Amygdala (tissue), 56 donors: ENCODE measurements around the gene MIER3.
"Not testable (repeated sequence)": the region's sequence is repeated elsewhere in the genome, so short reads cannot be mapped to it uniquely, and the experiment has no call there.

Experiments used
- DNase-seq, 56 donors: peaks; one replicate each; lab custom pipeline; 2025; lab: John Stamatoyannopoulos, UW

MIER3 gene, protein sequence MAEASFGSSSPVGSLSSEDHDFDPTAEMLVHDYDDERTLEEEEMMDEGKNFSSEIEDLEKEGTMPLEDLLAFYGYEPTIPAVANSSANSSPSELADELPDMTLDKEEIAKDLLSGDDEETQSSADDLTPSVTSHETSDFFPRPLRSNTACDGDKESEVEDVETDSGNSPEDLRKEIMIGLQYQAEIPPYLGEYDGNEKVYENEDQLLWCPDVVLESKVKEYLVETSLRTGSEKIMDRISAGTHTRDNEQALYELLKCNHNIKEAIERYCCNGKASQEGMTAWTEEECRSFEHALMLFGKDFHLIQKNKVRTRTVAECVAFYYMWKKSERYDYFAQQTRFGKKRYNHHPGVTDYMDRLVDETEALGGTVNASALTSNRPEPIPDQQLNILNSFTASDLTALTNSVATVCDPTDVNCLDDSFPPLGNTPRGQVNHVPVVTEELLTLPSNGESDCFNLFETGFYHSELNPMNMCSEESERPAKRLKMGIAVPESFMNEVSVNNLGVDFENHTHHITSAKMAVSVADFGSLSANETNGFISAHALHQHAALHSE

DNA sequence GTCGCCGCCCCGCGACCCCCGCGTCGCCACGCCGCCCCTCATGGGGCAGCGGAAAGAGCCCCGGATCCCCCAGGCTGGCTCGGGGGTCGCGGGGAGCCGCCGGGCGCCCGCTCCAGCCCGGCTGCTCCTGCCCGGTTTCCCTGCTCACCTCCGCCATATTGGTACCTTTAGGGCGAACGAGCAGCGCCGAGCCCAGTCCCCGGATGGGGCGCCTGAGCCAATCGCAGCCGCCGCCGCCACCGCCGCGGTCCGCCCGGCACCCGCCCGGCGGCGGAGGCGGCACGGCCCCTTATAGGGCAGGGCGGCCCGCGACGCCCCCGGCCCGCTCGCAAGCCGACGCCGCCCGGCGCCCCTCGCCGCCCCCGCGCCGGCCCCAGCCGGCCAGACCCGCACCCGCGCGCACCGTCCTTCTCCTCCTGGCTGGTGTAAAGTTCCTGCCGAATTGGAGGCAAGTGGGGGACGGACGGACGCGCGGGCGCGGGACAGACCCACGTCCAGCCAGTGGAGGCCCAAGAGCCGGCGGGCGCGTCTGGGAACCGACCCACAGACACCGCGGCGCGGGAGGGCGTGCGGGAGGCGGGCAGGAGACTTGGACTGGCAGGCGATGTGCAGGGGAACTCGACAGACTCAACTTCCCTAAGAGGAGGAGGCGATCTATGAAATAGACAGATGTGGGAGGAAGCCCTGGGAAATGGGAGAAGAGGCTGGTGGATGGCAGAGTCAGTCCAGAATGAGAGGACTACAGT, at the start of gene MIER3:
Gene MIER3, minus strand, starts transcription at position 178 of the 746 bp plus-strand sequence. Its CDS starts 21 bp downstream, at position 157.
- peak in 53 of 56 donors; percentile 5 to 80 (median 60) for DNase-seq

DNA sequence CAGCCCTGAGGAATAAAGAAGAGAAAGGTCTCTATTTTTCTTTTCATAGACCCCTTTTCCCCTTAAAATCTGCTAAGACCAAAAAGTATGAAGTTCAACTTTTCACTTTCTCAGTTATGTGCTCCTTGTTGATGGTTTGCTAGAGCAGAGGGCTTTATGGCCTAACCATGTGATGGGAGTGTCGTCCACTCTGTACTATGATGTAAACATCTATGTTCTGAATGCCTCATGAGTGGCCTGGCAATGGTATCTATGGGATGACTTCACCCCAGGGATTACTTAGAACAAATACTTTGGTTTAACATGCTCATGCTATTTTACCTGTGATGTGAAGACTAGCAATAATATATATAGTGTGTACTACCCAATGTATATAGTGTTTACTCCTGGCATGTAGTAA, 43.7 kb upstream of the MIER3 start:
- no peak for DNase-seq

DNA sequence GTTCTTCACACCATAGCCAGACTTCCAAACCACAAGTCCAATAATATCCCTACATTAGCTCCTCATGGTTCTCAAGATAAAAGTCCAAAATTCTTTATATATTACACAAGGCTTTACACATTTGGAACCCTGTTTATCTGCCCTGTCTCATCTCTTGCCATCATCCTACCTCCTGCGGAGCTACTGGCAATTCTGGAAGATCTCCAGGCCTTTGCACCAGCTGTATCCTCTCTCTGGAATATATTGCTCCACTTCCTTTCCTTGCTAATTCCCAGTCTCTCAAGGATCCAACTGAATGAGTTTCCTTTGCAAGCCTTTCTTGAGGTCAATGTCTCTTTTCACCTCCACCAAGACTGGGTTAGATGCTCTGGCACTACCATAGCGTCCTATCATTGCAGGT, 41.3 kb upstream of the MIER3 start:
- DNase-seq = no peak

GRCh38 chr5:56989676-56990075, 37.8 kb upstream of the MIER3 start:
- no peak for DNase-seq

GRCh38 chr5:56988490-56988889, 36.6 kb upstream of the MIER3 start:
- DNase-seq = no peak

- no peak for DNase-seq
These were observed 35.2 kb upstream of the MIER3 start for GRCh38 chr5:56987171-56987570.

DNA sequence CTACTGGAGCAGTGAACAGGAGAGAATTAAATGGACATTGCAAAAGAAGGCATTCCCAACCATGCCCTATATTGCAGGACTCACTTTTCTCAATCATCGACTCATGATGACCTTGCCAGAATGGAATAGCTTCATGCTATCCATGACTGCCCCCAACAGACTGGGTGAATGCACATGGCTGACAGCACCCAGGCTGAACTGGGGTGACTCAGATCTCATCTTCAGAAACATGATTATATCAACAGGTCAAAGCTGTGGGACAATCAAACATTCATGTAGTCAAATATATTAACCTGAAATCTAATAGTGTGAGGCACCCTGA, 34.7 kb upstream of the MIER3 start:
- DNase-seq = no peak

DNA sequence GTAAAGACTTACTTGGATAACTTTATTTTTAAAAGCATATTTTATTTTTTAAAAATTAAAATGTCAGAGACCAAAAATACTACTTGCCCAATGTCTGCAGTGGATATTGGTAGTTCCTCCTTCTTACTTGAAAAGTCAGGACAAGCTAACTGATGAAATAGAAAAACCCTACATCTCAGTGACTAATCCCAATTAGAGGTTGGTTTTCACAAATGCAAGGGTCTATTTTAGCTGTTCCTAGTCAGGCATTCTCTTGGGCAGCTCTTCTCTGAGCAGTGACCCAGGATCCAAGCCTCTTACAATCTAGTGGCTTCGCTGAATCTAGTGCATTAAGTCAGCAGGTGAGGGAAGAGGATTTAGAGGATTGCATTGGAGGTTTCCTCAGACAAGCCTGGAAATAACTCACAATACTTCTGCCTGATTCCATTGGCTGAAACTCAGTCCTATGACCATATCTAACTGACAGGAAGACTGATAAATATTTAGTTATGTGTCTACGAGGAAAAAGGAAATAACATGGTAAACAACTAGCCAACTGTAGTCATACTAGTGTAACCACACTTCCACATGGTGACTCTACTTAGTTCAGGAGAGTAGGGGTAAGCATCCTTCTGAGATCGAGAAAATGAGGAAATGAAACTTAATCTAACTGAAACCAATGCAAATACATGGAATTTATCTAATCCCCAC, 34.2 kb upstream of the MIER3 start:
- no peak for DNase-seq

- DNase-seq = no peak
These were observed 32.5 kb upstream of the MIER3 start for GRCh38 chr5:56984445-56984844.

- no peak for DNase-seq
These were observed 31.9 kb upstream of the MIER3 start for GRCh38 chr5:56983593-56984361.

GRCh38 chr5:56981548-56982315, 29.8 kb upstream of the MIER3 start:
- no peak for DNase-seq

DNA sequence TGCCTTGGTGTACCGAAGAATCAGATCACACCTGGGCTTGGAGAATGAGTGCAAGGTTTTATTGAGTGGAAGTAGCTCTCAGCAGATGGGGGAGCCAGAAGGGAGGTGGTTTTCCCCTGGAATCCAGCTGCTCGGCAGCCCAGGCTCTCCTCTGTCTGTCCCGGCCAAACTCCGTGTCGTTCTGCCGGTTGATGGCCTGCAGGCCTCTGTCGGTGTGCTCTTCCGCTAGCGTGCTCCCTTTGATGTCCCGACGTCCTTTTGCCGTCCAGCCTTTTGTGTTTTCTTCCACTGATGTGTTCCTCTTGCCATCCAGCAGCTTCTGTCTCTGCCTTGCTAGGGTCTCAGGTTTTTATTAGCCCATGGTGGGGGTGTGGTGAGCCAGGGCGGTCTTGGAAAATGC, 28.0 kb upstream of the MIER3 start:
- DNase-seq = no peak

- DNase-seq = not testable (repeated sequence)
These were observed 27.6 kb upstream of the MIER3 start for GRCh38 chr5:56979526-56979925.

GRCh38 chr5:56977822-56978221, 25.9 kb upstream of the MIER3 start:
- DNase-seq = no peak

DNA sequence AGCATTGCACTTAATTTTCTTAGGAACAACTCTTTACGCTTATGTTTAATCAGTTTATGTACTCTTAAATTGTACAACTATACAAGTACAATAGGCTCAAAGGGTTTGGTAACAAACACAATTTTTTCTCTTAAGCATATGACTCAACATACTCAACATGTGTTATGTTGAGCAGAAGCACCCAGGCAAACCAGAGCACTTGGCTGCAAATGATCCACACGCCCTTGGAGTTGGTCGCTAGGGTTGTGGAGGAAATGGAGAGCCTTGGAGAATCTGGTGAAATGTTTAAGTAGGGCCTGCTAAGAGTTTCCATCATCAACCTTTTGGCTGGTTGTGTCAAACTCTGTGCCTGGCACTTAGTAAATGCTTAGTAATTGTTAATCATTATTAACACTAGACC, 25.1 kb upstream of the MIER3 start:
- DNase-seq = no peak

DNA sequence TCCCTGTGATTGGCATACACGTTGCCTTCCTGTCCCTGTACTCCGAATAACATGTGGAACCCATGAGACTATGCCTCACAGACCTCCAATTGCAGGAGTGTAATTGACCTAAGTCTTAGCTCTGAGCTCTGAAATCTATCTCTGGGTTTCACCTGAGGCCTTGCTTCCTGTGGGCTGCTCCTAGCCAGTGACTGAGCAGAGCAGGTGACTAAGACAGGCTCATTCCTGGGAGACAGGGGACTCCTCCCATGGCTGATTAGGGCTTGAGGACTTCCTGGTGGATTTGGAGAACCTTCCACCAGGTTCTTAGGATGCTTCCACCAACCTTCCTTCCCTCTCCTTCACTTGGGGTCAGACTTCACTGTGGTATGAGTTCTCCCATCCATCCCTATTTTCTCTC, 22.3 kb upstream of the MIER3 start:
- no peak for DNase-seq

DNA sequence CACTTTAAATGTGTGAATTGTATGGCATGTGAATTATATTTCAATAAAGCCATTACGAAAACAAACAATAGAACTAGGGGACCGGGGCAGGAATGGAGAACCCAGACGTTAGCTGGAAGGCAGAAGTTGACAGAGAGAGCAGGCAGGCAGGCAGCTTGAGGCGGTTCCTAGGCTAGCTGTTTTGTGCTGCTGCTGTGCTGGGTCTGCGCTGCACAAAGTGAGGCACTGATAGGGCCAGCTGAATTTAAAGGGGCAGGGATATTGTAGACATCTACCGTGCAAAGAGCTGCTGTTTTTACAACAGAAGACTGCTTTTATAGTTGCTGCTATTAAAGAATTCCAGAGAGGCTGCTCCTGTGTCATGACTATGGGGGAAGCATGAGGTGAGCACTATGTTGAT, 21.6 kb upstream of the MIER3 start:
- DNase-seq = no peak

- DNase-seq = no peak
These were observed 19.4 kb upstream of the MIER3 start for GRCh38 chr5:56971275-56971674.

DNA sequence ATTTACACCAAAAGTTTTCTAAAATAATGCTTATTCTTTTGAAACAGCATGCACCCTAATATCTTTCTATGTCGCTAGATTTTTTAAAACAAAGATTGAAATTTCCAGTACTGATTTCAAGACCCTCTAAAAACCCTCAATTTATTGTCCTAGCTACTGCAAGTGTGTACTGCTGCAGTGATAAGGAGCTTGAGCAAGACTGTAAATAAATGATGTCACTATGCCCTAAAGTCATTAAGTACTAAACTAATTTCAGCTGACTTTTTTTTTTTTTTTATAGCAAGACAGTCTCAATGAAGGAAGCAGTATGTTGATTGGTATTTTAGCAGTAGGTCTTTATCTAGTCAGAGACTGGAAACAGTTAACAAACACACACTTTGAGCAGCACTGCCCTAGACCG, 12.2 kb upstream of the MIER3 start:
- DNase-seq = no peak

DNA sequence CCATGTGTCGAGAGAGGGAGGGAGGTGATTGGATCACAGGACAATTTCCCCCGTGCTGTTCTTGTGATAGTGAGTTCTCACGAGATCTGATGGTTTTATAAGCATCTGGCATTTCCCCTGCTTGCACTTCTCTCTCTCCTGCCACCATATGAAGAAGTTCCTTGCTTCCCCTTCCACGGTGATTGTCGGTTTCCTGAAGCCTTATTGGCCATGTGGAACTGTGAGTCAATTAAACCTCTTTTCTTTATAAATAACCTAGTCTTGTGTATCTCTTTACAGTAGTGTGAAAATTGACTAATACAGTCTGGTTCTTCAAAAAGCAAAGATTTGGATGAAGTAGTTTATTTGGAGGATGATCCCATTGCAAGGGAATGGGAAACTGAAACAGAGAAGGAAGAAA, 11.3 kb upstream of the MIER3 start:
- no peak for DNase-seq
